ENCODE results near the gene NUP93. TPM values are rescaled to one million over a fixed set of nuclear protein-coding genes. Genes with fewer than 3 reads are reported as not detected.

Gene NUP93
- polyA plus RNA-seq, 2 of the 4 experiments (the other 2 are of a cell fraction): 87.3 to 91.4 TPM

- no peak for ATAC-seq
Measured at GRCh38 chr16:56823081-56823733, 93.3 kb downstream of the NUP93 start.

GRCh38 chr16:56824331-56824730 is 94.4 kb downstream of the NUP93 start:
- CTCF ChIA-PET: interaction anchor here (0.8 to 3.5 kb wide), 4 partner anchors 9 to 31 kb away, joined by 3 to 10 read pairs (median 8); no protein-coding TSS in a partner anchor
- no peaks in the 10 kb centered on the region for H3K9me3 ChIP-seq
- H3K4me1 ChIP-seq: no peaks in the 10 kb centered on the region
- H3K4me2 ChIP-seq: no peak overlapping the region
- DNase-seq (ENCODE audit: low read depth in 1 of 2, low spot score in 1 of 2) (peak; percentile 30 to 39), ATAC-seq (peak; percentile 93), FAIRE-seq (no peak)
- H3K4me3 ChIP-seq: no peak overlapping the region
- POLR2A ChIA-PET: interaction anchor here (0.7 kb wide), 1 partner anchor 553 kb away, joined by 3 read pairs; no protein-coding TSS in a partner anchor
- TF ChIP-seq RNF2 (IDR thresholded peaks at IDR 0.05; ENCODE audit: borderline replicate concordance, low read depth) (no peak), HOXA7 (CRISPR knock-in tag; IDR thresholded peaks at IDR 0.05) (no peak), RAD21 (conservative IDR thresholded peaks at IDR 0.05 in 1 of 2, IDR thresholded peaks at IDR 0.05 in 1 of 2) (0 out of 5 replicates have a peak, but pooled peaks of 1 of the 2 experiments have one; percentile 13), ZNF302 (CRISPR knock-in tag; IDR thresholded peaks at IDR 0.05) (no peak), MAZ (IDR thresholded peaks at IDR 0.05; ENCODE audit: borderline replicate concordance, low read depth, low read length) (no peak), RARB (CRISPR knock-in tag; IDR thresholded peaks at IDR 0.05) (no peak)
- WGBS (ENCODE audit: missing lambda C conversion rate): 68% methylated on average over 3 of the region's 3 CpGs
- no peak overlapping the region for H3K27ac ChIP-seq

More at GRCh38 chr16:56823081-56823733, 93.3 kb downstream of the NUP93 start:
- no peak for FAIRE-seq
- TF ChIP-seq ZSCAN20 (CRISPR knock-in tag; IDR thresholded peaks at IDR 0.05) (no peak), BCL3 (IDR thresholded peaks at IDR 0.05) (no peak), ZC3H11A (IDR thresholded peaks at IDR 0.05) (no peak), TFCP2L1 (CRISPR knock-in tag; IDR thresholded peaks at IDR 0.05) (no peak), HES2 (IDR thresholded peaks at IDR 0.05) (no peak), E2F6 (IDR thresholded peaks at IDR 0.05; ENCODE audit: borderline replicate concordance, low read depth) (no peak), RARB (CRISPR knock-in tag; IDR thresholded peaks at IDR 0.05) (no peak), KDM1A (IDR thresholded peaks at IDR 0.05; ENCODE audit: low read depth) (no peak), HOXA7 (CRISPR knock-in tag; IDR thresholded peaks at IDR 0.05) (no peak), USF2 (IDR thresholded peaks at IDR 0.05) (no peak), NR3C1 (IDR thresholded peaks at IDR 0.05) (no peak)
- ChIA-PET POLR2A (no interaction called here), CTCF (interaction anchor here (0.7 to 3.5 kb wide), 3 partner anchors 23 to 30 kb away, joined by 3 to 10 read pairs (median 3); no protein-coding TSS in a partner anchor)
- no peak overlapping the region for H3K27ac ChIP-seq
- WGBS (ENCODE audit: missing lambda C conversion rate): 94% methylated on average over 12 of the region's 12 CpGs
- no peak for DNase-seq (ENCODE audit: low read depth in 1 of 2, low spot score in 1 of 2)
- no peak overlapping the region for H3K4me3 ChIP-seq
- no peaks in the 10 kb centered on the region for H3K9me3 ChIP-seq
- H3K4me1 ChIP-seq: peaks cover under 1% of the 10 kb centered on the region; the same call in 2 of the 3 replicates
- H3K4me2 ChIP-seq: no peak overlapping the region

GRCh38 chr16:56824804-56825203 is 94.9 kb downstream of the NUP93 start:
- H3K4me3 ChIP-seq: no peak overlapping the region
- CTCF ChIA-PET: interaction anchor here (0.8 to 3.5 kb wide), 4 partner anchors 9 to 32 kb away, joined by 3 to 10 read pairs (median 8); no protein-coding TSS in a partner anchor
- no peak overlapping the region for H3K27ac ChIP-seq
- POLR2A ChIA-PET: interaction anchor here (0.7 kb wide), 1 partner anchor 553 kb away, joined by 3 read pairs; no protein-coding TSS in a partner anchor
- H3K4me1 ChIP-seq: no peaks in the 10 kb centered on the region
- no peak for FAIRE-seq
- H3K9me3 ChIP-seq: no peaks in the 10 kb centered on the region
- DNase-seq (ENCODE audit: low read depth in 1 of 2, low spot score in 1 of 2): no peak
- 97% methylated on average over 3 of the region's 3 CpGs for WGBS (ENCODE audit: missing lambda C conversion rate)
- H3K4me2 ChIP-seq: no peak overlapping the region
- ATAC-seq: no peak
- TF ChIP-seq BHLHE40 (IDR thresholded peaks at IDR 0.05; ENCODE audit: low read depth, low read length): no peak
- TF ChIP-seq ZFP36 (IDR thresholded peaks at IDR 0.05; ENCODE audit: borderline replicate concordance, partially characterized antibody): no peak
- TF ChIP-seq EHMT2 (IDR thresholded peaks at IDR 0.05; ENCODE audit: low read depth): no peak
- TF ChIP-seq MAFK (IDR thresholded peaks at IDR 0.05; ENCODE audit: partially characterized antibody): no peak
- no peak for TF ChIP-seq ZC3H11A (IDR thresholded peaks at IDR 0.05)
- no peak for TF ChIP-seq CEBPB (IDR thresholded peaks at IDR 0.05)
- TF ChIP-seq POLR2A (IDR thresholded peaks at IDR 0.05; ENCODE audit: low read length): no peak
- TF ChIP-seq KDM5A (IDR thresholded peaks at IDR 0.05): no peak
- no peak for TF ChIP-seq JUN (IDR thresholded peaks at IDR 0.05)
- TF ChIP-seq CHD2 (IDR thresholded peaks at IDR 0.05; ENCODE audit: low read length, partially characterized antibody): no peak
- TF ChIP-seq RNF2 (IDR thresholded peaks at IDR 0.05; ENCODE audit: borderline replicate concordance, low read depth): no peak
- TF ChIP-seq FOSB (CRISPR knock-in tag; IDR thresholded peaks at IDR 0.05): no peak
- no peak for TF ChIP-seq E2F6 (IDR thresholded peaks at IDR 0.05; ENCODE audit: borderline replicate concordance, low read depth)
- TF ChIP-seq CBX2 (IDR thresholded peaks at IDR 0.05; ENCODE audit: borderline replicate concordance, low read depth): no peak
- no peak for TF ChIP-seq SMC3 (IDR thresholded peaks at IDR 0.05)
- TF ChIP-seq CTCF (IDR thresholded peaks at IDR 0.05): no peak
- no peak for TF ChIP-seq TFCP2L1 (CRISPR knock-in tag; IDR thresholded peaks at IDR 0.05)
